ENCODE measurements around the gene GPBP1. TPM values are rescaled to one million over a fixed set of nuclear protein-coding genes. Genes with fewer than 3 reads are reported as not detected.

Gene GPBP1
- total RNA-seq, 1 donor from 2014 or later, result 70.6 TPM

DNA sequence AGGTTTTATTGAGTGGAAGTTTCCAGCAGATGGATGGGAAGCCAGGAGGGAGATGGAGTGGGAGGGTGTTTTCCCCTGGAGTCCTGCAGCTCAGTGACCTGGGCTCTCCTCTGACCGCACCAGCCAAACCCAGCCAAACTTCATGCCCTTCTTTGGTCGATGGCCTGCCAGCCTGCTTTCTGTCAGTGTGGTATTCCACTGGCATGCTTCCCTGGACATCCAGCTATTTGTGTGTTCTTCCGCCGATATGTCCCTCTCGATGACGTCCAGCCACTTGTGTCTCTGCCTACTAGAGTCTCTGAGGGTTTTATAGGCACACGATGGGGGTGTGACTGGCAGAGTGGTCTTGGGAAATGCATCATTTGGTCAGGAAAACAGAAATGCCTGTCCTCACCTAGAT, 33.8 kb downstream of the GPBP1 start:
- Histone ChIP-seq H3K9me3 (no peaks in the 10 kb centered on the region), H3K4me3 (no peak overlapping the region), H3K27me3 (ENCODE audit: low read depth) (no peaks in the 10 kb centered on the region), H3K36me3 (no peaks in the 10 kb centered on the region), H3K27ac (no peak overlapping the region), H3K4me1 (peaks cover 40% of the 10 kb centered on the region)
- DNase-seq (no peak), ATAC-seq (no peak)
- intact Hi-C loops (cut with DNase I), result no loop called here
- TF ChIP-seq, protein P1, sequence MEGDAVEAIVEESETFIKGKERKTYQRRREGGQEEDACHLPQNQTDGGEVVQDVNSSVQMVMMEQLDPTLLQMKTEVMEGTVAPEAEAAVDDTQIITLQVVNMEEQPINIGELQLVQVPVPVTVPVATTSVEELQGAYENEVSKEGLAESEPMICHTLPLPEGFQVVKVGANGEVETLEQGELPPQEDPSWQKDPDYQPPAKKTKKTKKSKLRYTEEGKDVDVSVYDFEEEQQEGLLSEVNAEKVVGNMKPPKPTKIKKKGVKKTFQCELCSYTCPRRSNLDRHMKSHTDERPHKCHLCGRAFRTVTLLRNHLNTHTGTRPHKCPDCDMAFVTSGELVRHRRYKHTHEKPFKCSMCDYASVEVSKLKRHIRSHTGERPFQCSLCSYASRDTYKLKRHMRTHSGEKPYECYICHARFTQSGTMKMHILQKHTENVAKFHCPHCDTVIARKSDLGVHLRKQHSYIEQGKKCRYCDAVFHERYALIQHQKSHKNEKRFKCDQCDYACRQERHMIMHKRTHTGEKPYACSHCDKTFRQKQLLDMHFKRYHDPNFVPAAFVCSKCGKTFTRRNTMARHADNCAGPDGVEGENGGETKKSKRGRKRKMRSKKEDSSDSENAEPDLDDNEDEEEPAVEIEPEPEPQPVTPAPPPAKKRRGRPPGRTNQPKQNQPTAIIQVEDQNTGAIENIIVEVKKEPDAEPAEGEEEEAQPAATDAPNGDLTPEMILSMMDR (IDR thresholded peaks at IDR 0.05), result no peak

DNA sequence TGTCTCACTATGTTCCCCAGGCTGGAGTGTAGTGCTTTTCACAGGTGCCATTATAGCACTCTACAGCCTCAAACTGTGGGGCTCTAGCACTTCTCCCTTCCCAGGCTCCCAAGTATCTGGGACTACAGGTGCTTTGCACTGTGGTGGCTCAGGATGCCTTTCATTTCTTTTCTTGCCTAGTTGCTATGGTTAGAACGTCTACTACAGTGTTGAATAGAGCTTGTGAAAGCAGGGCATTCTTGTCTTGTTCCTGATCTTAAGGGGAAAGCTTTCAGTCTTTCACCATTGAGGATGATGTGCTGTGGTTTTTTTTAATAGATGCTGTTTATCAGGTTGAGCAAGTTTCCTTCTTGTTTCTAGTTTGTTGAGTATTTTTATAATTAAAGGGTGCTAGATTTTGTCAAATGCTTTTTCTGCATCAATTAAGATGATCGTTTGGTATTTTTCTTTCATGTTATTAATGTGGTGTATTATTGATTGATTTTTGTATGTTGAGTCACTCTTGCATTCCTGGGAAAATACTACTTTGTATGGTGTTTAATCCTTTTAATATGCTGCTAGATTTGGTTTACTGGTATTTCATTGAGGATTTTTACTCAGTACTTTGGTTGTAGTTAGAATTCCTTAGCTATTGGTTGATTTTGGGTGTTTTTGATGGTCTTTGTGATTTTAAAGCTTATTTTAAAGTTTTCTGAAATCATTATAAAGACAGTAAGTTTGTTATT, 35.6 kb downstream of the GPBP1 start:
- Histone ChIP-seq H3K27me3 (ENCODE audit: low read depth) (no peaks in the 10 kb centered on the region), H3K4me1 (peaks cover 30% of the 10 kb centered on the region), H3K4me3 (no peak overlapping the region), H3K27ac (no peak overlapping the region), H3K9me3 (no peaks in the 10 kb centered on the region), H3K36me3 (peaks cover 6% of the 10 kb centered on the region)
- intact Hi-C loops (cut with DNase I), result no loop called here
- no peak for ATAC-seq
- TF ChIP-seq, protein P1 (IDR thresholded peaks at IDR 0.05), result no peak
- DNase-seq, result no peak

DNA sequence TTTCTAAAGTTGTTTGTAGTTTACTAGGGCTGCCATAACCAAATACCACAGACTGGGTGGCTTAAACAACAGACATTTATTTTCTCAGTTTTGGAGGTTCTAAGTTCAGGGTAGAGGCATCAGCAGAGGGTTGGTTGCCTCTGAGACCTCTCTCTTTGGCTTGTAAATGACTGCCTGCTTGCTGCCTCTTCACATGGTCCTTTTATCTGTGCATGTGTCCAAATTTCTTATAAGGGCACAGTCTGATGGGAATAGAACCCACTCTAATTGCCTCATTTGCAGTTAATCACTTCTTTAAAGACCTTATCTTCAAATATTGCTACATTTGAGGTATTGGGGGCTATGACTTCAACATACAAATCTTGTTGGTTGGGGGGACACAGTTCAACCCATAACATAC, 36.8 kb downstream of the GPBP1 start:
- peaks cover 18% of the 10 kb centered on the region for H3K36me3 ChIP-seq
- no peaks in the 10 kb centered on the region for H3K9me3 ChIP-seq
- H3K27me3 ChIP-seq (ENCODE audit: low read depth), result no peaks in the 10 kb centered on the region
- ATAC-seq, result no peak
- H3K4me3 ChIP-seq, result no peak overlapping the region
- peaks cover 21% of the 10 kb centered on the region for H3K4me1 ChIP-seq
- TF ChIP-seq, protein P1 (IDR thresholded peaks at IDR 0.05), result no peak
- intact Hi-C loops (cut with DNase I), result no loop called here
- no peak overlapping the region for H3K27ac ChIP-seq
- DNase-seq, result no peak

DNA sequence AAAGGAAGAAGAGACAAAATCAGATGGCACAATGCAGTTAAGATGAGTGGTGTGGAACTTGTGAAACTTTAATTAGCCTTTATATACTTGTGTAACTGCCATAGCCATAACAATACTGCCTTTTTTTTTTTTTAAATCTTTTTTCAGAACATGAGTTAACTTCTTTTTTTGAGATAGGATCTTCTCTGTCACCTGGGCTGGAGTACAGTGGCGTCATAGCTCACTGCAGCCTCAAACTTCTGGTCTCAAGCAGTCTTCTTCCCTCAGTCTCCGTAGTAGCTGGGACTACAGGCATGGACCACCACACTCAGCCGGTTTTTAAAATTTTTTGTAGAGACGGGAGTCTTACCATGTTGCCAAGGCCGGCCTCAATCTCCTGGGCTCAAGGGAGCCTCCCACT, 37.2 kb downstream of the GPBP1 start:
- no peak for ATAC-seq

DNA sequence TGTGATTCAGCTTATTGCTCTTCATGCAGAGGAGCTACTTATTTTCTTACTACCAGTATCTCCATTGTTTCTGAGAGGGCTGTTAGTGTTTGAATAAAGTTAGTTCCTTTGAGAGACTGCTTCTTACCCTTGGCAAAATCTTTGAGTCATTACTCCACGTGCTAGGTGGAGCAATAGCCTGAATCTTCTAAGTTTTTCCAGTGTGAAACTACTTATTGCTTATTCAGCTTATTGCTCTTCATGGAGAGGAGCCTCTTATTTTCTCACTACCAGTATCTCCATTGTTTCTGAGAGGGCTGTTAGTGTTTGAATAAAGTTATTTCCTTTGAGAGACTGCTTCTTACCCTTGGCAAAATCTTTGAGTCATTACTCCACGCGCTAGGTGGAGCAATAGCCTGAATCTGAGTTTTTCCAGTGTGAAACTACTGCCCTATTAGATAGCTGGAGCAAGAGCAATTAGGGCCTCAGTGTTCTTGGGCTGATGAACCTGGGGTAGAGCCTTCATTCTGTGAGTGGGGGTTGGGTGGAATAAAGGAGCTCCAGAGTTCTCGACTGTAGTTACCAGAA, 41.9 kb downstream of the GPBP1 start:
- ATAC-seq, result peak in 1 of 2 donors; percentile 28
- Histone ChIP-seq H3K27me3 (ENCODE audit: low read depth) (no peaks in the 10 kb centered on the region), H3K4me1 (peaks cover 15% of the 10 kb centered on the region), H3K9me3 (no peaks in the 10 kb centered on the region), H3K36me3 (peaks cover 36% of the 10 kb centered on the region), H3K27ac (no peak overlapping the region), H3K4me3 (no peak overlapping the region)
- DNase-seq, result no peak
- TF ChIP-seq, protein P1 (IDR thresholded peaks at IDR 0.05), result no peak
- intact Hi-C loops (cut with DNase I), result no loop called here

More for the DNA sequence above, 37.2 kb downstream of the GPBP1 start:
- Histone ChIP-seq H3K36me3 (peaks cover 22% of the 10 kb centered on the region), H3K4me1 (peaks cover 19% of the 10 kb centered on the region), H3K9me3 (no peaks in the 10 kb centered on the region), H3K27me3 (ENCODE audit: low read depth) (no peaks in the 10 kb centered on the region), H3K27ac (no peak overlapping the region), H3K4me3 (no peak overlapping the region)
- intact Hi-C loops (cut with DNase I), result no loop called here
- DNase-seq, result no peak
- TF ChIP-seq, protein P1 (IDR thresholded peaks at IDR 0.05), result no peak
